GM04503 (cell line): ENCODE measurements around the gene KIAA1217.

Experiments
- DNase-seq: peaks from one replicate; pipeline ENCODE4 v3.0.0-alpha.2; 2012; ENCODE audit warnings: low read depth

Gene KIAA1217

DNA sequence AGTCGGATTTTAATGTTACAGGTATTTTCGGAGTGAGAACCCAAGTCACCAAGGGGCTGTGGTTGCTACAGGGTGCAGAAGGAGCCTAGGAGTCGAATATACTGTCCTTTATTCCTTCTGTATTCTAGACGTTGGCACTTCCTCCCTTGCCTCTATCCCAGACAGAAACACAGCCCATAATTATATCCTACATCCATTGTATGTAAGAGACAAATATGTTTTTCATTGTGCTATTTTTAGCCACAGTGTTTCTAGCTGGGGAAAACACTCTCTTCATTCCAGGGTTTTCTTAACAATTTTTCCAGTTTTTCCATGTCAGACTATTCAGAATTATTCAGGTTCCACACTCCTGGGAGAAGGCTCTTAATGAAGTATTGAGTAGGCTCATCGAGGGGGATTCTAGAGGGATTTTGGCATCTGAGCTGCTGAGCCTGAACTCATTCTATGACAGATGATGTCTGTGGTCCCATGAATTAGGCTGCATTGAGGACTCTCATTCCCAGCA is 32.6 kb downstream of the KIAA1217 start:
- DNase-seq, result no peak

DNA sequence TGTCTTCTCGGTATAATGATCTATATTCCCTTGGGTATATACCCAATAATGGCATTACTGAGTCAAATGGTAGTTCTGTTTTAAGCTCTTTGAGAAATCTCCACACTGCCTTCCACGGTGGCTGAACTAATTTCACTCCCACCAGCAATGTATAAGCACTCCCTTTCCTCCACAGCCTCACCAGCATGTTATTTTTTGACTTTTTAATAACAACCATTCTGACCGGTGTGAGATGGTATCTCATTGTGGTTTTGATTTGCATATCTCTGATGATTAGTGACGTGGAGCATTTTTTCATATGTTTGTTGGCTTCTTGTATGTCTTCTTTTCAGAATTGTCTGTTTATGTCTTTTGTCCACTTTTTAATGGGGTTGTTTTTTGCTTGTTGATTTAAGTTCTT is 33.6 kb downstream of the KIAA1217 start:
- no peak for DNase-seq

DNA sequence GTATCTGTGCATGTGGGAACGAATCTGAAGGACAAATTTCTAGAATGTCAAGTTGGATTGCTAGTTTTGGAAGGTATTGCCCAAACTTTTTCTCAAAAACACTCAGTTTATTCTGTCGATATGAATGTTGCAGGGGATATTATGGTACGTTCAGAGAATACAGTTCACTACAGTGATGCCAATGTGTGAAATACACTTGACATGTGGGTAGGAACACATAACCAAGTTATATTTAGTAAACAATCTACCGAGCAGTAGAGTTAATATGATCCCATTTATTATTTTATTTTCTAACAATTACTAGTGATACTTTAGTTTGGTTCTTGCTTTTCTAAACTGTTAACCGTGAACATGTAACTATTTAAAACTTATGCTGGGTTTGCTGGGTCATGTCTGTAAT is 37.4 kb downstream of the KIAA1217 start:
- DNase-seq, result no peak

DNA sequence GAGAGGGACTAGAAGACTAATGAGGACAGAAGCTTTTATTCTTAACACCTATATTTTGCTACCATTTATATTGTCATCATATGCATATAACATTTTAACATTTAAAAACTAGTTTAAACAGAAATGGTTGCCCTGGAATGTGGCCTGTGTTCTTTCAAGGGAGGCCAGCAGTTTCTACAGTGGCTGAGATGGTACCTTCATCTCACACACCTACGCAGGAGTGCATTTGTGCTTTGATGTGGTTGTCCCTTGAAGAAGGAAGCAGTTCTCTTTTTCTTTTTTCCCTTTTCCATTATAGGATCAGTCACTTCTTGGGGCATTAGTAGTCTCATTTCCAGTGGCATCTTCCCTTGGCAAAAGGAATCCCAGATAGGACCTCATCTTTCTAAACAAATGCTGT is 38.9 kb downstream of the KIAA1217 start:
- no peak for DNase-seq

DNA sequence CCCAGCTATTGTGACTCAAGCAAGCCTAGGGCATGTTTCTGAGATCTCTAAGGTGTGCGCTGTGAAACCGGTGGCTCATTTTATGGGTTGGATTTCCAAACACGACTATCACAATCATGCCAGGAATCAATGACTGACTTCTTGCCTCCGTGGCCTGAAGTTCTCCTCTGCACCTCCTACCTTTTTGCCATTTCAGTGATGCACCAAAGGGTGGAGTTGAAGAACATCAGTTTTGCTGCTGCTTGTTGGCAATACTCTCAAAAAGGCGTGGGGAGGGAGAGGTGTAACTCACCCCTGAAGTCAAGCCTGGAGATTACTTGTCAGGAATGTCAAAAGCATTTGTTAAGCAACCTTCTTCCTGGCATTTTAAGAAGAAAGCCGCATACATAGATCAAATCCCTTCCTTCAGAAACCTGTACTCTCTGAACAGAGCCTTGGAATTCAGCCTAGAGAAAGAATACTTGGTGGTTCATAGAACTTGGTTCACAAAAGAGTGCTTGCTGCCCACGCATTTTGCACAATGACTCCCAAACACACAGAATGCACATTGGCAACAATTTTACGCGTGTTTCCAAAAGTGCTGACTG is 41.0 kb downstream of the KIAA1217 start:
- no peak for DNase-seq

DNA sequence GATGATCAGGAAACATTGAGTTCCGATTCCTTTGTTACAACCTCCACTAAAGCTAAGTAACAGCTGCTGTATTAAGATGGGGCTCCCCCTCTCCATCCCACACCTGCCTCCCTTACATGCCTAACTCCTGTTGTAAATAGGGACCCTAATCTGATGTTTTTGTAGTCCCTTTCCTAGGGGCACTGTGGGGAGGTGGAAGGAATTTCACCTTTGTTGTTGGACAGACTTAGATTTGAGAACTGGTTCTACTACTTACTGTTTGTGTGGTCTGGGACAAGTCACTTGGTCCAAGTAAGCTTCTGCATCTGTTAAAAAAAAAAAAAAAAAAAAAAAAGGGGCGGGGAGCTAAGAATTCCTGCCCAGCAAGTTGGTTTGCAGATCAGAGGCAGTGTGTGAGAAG is 42.6 kb downstream of the KIAA1217 start:
- no peak for DNase-seq

DNA sequence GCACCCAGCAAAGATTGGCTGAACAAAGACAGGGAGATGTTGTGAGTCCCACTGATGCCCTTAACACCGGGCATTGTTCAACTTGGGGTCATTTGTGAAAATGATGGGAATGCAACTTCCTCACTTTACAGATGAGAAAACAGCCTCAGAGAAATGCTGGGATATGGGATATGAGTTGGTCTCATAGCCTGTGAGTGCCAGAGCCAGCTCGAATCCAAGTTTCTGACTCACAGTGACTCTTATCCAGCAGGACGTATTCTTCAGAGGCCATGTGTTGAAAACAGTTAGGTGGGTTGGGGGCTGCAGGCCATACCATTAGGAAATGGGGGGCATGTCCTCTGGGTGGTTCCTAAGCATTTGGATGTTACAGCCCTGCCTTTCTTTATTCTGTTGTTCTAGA is 45.2 kb downstream of the KIAA1217 start:
- DNase-seq, result no peak

DNA sequence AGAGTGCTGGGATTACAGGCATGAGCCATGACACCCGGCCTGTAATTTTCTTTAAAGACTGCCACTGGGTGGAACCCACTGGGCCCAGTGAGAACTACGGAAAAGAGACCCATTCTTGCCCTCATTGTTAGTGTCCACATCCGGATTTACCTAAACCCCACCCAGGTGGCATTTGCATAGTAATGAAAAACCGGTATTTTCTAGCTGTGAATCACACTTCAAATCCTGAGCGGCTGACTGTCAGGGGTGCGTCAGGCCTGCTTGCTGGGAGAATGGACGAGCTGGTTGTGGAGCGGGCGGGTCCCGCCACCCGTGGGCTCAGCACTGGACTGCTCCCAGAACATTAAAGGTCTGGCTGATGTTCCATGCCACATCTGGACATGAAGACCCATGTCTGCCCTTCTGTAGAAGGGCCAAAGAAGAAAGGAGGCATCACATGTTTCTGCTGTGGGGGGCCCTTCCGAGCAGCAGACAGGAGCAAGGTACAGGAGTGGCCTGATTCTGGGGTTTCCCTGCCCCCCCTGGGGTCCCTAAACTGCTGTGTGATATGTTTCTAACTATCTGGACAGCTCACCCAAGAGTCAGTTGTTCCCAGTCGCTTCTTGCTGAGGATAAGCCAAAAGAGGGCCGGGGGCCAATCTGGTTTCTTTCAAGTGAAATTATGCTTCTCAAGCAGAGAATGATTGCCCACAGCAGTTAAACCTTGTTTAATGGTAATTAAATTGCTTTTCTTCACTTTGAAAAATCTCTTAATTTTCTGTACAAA is 46.4 kb downstream of the KIAA1217 start:
- DNase-seq, result no peak

DNA sequence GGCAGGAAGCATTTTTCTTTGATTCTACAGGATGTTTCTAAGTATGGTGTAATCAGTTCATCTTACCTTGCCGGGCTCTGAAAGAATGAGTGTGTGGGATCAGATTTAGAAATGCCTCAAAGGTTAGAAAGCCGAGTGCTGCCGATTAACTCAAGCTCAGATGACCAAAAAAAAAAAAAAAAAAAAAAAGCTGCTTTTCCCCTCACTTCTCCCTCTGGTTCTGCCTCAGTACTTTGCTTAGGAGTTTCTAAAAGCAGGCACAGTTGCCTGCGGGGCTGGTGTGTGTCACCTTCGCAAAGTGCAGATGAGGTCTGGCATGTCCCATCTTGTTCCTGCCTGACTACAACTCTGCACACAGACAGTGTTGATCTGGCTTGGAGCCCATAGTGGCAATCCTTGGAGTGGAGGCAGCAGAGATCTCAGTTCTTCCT is 47.0 kb downstream of the KIAA1217 start:
- no peak for DNase-seq

DNA sequence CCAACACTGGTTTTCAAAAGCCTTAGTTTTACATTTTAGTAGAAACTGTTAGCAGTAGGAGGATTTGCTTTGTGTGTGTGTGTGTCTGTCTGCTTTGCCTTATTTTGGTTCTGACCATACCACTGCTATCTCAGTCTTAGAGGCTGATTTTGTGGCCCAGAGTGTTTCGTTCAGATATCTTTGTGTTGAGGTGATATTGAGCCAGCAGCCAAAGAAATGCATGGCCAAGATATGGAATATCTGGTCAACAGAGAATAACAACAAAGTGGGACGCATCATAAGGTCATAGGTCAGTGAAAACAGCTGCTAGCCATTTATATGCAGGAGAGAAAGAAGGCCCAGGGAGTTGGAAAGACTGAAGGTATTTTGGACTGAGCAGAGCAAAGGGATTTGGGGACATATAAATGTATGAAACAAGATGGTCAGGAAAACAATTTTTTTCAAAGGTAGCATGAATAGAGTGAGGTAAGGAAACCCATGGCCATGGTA is 47.7 kb downstream of the KIAA1217 start:
- DNase-seq, result no peak

DNA sequence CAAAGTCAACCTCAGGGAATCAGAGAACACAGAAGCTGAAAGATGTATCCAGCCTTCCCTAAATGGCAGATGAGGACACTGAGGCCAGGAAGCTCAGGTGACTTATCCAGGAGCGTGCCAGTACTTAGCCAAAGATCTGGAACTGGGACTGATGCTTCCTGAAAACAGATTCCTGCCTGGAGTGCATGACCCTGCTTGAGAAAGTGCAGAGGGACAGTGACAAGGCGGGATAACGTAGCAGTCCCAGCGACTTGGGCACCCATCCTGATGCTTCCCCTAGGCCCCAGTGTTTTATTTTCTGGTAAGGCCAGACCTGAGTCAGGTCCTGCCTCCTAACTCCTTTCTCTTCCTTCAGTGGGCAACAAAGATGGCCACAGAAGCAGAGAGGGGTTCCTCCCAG is 48.6 kb downstream of the KIAA1217 start:
- DNase-seq, result no peak

DNA sequence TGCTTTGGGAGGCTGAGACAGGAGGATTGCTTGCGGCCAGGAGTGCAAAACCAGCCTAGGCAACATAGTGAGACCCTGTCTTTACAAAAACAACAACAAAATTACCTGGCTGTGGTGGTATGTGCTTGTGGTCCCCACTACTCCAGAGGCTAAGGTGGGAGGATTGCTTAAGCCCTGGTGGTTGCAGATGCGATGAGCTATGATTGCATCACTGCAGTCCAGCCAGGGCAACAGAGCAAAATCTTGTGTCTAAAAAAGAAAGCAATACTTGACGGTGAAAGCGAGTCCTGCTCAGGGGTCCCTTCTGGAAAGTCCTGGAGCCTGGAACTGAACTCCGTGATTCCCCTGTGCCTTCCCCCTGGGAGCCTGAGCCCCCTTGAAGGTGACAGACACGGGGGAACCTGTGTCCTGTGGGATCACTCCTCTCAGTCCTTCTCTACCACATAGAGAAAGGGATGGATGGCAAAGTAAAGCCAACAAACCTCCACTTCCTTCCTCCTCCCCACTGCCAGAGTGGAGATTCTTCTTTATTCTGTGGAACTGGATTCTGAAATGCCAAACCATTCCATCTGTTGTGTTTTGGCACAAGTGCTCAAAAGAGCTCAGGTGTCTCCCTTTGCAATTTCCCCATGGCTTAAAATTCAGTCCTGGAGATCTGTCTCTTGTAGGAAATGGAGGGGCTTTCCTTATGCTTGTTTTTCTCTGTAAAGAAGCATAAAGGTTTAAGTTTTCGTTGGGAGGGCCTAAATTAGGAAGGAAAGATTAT is 50.6 kb downstream of the KIAA1217 start:
- no peak for DNase-seq

DNA sequence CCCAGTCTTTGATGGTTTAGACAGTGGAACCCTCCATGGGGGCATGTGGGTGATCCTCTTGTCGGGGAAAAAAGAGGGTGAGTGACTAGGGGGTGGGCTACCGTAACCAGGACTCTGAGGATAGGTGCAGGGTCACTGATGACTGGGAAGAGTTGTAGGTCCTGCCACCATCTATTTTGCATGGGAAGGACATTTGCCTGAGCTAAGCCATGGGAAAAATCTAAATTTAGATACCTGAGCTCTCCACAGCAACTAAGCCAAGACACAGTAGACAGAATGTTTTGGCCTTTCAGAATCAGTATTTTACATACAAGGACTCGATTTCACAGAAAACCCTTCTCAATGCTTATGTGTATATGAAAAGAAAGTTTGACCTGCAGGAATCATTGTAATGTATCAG is 52.7 kb downstream of the KIAA1217 start:
- no peak for DNase-seq

DNA sequence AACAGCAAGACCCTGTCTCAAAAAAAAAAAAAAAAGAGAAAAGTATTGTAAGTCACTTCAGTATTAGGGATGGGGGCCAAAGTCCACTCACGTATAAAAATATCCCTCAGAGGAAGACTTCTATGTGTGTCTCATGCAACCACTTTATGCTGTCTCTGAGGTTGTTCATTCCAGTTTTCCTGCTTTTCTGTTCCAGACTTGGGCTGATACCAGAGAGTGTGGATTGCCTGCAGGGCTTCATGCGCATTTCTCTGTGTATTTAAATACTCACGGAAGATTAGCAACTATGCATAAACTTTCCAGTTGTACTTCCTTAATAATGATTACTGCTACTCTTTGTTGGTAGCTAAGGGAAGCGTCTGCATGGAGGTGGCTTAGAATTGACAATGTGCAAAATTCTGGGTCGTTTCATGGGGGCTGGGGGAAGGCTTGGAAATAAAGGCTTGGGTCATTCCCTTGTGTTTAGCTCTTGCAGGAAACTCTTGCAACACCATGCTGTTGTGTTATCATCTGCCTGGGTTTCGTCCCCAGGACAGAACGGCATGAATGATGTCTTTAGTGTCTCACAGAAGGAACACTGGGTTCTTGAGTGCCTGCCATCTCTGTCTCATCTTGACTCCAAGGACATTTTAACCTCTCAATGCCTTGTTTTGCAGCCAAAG is 54.1 kb downstream of the KIAA1217 start:
- no peak for DNase-seq

DNA sequence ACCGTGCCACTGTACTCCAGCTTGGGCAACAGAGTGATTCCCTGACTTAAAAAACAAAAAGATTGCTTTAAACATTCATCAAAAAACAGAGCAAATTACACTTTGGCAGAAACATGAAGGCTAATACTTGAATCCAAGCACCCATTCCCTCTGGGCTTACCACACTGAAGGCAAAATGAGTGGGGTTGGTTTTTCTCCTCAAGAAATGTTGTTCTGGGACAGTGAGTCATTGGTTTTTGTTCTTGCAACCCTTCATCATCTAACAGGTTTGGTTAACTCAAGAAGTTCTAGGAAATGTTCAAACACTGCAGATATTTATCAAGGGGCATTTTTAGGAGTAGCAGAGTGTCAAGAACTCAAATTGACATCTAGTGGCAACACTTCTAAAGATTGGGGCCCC is 60.5 kb downstream of the KIAA1217 start:
- DNase-seq, result no peak

DNA sequence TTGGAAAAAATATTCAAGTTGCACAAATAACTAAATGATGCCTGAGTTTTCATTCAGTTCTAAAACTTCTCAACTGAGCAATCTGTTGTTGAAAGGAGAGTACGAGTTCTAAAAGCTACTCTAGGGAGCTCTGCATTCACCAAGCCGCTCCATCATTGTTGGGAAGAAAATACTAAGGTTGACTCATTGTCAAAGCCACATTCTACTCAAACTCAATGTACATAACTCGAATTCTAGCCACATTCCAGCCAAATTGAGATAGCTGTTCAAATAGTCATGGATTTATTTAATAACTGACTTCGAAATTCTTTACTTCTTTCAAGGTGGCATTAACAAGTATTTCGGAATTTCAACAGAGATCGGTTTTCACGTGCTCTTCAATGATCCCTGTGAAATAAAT is 63.4 kb downstream of the KIAA1217 start:
- no peak for DNase-seq

DNA sequence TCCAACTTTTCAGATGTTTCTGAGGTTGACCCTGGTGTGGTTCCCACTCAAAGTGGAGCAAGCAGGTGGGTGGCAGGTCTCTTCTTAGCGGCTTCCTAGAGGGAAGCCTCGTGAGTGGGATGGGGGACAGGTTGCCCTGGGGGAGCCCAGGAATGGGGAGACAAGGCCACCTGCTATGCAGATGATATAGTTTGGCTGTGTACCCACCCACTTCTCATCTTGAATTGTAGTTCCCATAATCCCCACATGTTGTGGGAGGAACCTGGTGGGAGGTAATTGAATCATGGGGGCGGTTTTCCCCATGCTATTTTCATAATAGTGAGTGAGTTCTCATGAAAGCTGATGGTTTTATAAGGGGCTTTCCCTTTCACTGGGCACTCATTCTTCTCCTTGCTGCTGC is 68.3 kb downstream of the KIAA1217 start:
- DNase-seq, result no peak

DNA sequence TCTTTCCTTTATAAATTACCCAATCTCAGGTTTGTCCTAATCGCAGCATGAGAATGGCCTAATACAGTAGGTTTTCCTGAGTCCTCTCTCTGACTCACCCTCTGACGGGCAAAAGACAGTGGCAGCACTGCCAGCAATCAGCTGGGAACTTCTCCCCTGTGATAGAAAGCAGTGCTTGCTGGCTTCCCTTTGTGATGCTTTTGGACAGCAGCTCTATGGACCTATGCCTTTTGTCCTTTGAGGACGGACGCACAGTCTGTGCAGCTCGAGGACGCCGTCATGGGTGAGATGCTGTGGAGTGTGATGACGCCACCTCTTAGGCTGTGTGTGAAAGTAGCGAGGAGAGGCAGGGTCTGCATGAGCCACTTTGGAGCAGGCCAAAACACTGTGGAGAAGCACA is 68.8 kb downstream of the KIAA1217 start:
- no peak for DNase-seq

DNA sequence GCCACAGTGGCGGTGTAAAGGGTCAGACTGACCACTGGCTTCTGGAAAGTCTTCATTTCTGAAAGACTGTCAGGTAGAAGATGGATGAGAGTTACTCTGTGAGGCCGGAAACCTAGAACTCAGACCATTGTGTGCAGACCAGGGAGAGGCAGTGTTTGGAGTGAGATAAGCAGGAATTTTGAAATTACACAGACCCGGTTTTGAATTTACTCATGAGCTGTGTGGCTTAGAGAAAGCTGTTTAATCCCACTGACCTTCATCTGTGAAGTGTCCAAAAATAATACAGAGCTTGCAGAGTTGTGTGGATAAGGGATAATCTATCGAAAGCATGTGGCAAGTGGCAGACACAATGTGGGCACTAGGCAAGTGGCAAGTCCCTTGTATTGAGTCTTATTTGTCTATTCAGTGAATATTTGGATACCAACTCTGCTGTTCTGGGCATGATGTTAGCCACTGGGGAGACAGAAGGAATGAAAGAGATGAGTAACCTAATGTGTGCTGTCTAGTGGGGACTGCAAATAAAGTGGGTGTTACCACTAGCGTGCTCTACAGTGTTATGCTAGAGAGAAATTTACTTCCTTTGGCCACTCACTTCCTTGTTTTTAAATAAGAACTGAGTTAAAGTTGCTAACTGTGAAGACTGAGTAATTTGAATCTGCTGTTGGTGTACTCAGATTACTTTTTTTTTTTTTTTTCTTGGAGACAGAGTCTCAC is 69.4 kb downstream of the KIAA1217 start:
- no peak for DNase-seq

DNA sequence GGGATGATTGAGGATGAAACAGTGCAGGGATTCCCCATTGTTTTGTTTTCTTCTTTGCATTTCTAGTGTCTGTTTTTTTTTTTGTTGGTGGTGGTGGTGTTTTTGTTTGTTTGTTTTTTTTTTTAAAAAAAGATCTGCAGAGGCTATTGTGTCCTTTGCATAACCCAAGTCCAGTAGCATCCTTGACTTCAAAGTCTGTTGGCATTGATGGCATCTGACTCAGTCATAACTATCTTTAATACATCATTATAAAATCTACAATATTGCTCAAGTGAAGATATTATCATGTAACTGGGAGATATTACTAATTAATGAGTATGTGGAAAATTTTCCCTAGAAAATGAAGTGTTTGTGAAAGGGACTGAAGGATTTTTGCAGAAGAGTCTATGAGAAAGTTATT is 70.2 kb downstream of the KIAA1217 start:
- DNase-seq, result no peak

DNA sequence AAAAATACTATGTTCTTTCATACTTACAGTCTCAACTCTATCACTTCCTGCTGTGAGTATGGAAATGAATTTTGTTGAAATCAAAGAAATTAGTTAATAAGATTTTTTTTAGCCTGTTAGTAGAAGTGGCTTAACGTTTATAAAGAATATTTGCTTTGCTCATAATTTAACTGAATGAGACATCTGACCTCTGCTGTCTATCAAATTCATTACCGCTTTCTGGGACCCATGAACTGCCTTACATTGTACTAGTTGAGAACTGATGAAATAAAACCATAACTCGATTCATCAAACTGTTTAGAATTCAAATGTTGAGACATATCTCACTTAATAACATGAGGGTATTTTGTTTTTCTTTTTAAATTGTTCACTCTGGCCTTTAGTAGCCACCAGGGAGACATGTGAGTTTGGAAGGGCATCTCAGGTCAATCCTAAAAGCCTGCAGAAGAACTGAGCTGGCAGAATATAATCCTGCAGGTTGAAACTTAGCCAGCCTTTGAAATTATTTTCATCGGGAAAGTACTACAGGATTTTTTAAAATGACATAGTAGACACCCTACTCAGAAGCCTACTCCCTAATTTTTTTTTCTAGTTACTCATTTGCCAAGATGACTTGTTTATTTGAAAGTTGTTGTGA is 78.7 kb downstream of the KIAA1217 start:
- DNase-seq, result no peak
